T follicular helper cell (primary cell): ENCODE data around the gene DTNB.
"Not testable (repeated sequence)": the region's sequence is repeated elsewhere in the genome, so short reads cannot be mapped to it uniquely, and the experiment has no call there.

Experiments
- DNase-seq: peaks from one replicate; pipeline ENCODE4 v3.0.0-alpha.2; 2020; ENCODE audit warnings: low read depth
- total RNA-seq, 2 experiments: gene quantifications; one replicate each; lab custom pipeline; 2026; lab: John Stamatoyannopoulos, UW

The DTNB gene
- 7.6 to 20.1 reads per million in 2 experiments for total RNA-seq

DNA sequence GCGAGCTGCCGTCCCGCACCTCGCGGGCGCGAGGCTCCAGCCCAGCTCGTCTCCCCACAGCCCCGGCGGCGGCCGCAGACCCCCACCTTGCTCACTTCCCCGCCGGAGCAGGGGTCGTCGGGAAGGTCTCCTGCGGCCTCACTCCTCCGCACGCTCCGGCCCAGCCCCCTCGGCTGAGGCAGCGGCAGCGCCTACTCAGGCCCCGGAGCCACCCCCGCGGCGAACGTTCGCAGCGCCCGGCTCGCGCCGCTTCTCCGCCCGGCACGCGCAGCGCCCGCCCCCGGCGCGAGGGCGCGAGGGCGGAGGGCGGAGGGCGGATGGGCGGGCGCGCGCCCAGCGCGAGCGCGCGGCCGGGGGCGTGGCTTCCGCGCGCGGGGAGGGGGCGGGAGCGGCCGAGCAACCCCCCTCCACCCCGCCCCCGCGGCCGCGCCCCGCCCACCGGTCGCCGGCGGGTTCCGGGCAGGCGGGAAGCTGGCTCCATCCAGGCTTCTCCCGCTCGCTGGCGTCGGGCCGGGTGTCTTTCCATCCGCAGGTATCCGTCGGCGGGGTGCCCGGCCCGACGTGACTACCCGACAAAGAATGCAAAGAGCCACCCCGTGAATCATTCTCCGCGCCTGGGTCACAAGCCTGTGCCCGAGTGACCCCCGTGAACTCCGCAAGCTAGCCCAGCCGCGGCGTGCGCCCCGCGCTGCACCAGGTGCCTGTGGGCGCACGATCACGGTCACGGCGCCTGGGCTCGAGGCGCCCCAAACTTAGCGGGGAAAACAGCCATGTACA is at the start of gene DTNB:
TSS of gene DTNB (minus strand) at position 278 of the 777 bp plus-strand sequence. CDS start 20,917 bp downstream, outside the sequence.
- peak; percentile 74 for DNase-seq

DNA sequence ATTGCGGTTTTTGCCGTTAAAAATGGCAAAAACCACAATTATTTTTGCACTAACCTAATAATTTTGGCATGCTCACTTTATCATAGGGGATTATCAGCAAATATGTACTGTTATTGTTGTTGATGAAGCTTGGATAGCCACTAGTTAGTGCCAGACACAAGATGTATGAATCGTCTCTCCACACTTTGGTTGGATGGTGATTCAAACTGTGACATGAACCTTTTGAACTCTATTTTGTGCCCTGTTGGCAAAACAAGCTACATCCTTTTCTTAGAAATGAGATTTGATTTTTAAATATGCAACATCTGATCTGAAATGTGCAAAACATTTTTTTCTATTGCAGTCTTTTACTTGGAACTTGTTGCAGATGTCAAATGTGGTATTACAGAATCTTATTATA is 48.8 kb upstream of the DTNB start:
- DNase-seq, result no peak

DNA sequence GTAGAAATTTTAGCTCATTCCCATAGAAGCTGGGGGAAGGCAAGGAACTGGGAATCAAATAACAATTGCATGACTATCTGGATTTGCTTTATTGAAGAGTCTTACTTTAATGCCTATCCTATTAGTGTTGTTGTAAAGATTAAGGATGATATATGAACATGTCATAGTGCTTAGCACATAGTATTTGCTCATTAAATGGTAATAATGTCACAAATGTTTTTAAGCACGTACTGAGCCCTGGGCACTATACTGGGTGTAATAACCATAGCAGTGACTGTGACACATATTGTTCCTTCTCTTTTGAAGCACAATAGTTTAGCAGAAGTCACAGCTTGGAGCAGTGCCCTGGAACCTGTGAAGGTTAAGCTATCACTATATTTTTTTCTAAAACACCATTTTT is 47.2 kb upstream of the DTNB start:
- DNase-seq, result no peak

DNA sequence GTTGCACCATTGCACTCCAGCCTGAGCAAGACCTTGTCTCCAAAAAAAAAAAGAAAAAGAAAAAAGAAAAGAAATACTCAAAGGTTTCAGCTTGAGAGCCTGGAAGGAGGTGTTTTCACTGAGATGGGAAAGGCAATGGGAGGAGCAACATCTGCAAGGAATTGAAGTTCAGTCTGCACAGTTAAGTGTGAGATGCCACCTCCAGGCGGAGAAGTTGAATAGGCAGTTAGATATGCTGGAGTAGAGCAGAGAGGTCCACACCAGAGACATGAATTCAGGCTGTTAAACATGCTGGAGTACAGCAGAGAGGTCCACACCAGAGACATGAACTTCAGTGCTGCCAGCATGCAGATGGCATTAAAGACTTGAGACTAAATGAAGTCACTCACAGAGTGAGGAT is 41.4 kb upstream of the DTNB start:
- DNase-seq, result no peak

DNA sequence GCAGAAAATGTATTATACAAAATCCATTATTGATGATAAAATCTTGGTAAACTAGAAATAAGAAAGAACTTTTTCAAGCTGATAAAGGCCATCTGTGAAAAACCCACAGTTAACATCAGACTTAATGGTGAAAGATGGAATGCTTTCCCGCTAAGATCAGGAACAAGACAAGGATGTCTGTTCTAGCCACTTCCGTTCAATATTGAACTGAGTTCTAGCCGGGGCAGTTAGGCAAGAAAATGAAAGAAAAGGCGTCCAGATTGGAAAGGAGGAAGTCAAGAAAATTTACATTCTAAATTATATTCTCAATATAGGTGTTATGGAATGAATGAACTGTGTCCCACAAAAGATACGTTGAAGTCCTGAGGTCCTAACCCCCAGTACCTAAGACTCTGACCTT is 39.1 kb upstream of the DTNB start:
- DNase-seq, result no peak

DNA sequence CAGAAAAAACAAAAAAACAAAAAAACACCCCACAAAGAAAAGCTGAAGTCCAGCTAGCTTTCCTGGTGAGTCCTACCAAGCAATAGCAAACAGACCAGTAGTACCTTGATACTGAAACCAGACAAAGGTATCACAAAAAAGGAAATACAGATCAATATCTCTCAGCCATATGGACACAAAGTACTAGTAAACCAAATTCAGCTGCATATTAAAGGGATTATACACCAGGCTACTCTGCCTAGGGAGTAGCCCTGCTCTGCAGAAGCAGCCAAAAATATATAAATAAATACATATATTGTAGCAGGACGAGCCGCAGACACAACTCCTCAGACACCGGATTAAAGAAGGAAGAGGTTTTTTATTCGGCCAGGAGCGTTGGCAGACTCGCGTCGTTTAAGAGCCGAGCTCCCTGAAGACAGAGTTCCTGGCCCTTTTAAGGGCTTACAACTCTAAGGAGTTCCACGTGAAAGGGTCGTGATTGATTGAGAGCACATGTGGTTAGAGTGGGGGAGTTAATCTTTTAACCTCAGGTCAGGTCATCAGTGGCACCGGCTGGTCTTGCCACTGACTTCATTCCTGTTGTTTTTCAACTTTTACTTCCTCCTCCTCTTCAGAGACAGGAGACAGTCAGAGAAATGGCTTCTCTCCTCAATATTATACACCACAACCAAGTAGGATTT is 38.4 kb upstream of the DTNB start:
- DNase-seq, result no peak

DNA sequence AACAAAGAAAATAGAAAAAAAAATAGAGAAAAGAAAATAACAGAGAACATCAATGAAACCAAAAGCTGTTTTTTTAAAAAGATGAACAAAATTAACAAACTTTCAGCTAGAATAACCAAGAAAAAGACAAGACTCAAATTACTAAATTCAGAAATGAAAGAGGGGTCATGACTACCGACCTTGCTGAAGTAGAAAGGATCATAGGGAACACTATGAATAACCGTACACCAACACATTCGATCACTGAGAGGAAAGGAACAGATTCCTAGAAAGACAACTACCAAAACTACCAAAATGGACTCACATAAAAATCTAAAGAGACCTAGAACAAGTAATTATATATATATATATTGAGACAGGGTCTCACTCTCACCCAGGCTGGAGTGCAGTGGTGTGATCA is 37.4 kb upstream of the DTNB start:
- DNase-seq, result no peak

DNA sequence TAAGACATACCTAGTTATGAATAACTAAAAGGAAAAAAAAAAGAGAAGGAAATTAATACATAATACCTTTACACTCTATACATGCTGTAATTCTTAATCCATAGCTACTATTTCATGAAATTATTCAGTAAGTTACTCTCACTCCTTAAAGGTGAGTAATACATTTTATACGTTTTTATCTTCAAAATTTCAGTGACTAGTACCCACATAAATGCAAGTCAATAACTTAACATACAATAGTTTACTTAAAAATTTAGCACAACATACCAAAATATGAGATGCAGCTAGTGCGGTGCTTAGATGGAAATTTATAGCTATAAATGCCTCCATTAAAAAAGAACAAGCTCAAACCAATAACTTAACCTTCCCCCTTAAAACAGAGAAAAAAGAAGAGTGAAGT is 36.0 kb upstream of the DTNB start:
- DNase-seq, result no peak

DNA sequence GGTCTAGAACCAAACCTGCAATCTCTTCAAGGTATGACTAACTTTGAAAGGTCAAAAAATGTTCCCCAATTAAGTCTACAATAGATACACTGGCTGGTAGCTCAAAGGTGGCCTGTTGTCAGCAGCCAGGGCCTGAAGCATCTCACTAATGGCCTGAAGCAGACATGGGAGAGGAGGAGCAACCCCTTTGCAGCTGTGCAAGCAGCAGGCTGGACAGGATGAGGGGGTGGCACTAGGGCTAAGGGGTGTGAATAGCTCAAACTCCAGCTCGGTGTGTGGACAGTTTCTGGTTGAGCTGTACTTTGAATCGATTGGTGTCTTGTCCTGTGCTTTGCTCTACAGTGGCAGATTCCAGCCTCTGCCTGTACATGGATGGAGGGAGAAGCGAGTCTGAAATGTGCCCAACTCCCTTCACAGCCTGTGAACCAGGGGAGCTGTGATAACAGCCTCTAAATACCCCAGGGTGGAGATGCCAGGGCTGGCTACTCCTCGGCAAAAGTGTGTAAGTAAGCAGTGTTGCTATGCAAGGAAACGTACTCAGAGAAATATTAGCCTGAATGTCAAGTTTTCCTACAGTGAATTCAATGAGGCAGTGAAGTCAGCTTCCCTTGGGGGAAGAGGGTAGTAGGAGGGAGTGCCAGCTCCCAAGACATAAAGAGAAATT is 34.7 kb upstream of the DTNB start:
- DNase-seq, result no peak

DNA sequence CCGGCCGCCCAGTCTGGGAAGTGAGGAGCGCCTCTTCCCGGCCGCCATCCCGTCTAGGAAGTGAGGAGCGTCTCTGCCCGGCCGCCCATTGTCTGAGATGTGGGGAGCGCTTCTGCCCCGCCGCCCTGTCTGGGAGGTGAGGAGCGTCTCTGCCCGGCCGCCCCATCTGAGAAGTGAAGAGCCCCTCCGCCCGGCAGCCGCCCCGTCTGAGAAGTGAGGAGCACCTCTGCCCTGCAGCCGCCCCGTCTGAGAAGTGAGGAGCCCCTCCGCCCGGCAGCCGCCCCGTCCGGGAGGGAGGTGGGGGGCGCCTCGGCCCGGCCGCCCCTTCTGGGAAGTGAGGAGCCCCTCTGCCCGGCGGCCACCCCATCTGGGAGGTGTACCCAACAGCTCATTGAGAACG is 32.2 kb upstream of the DTNB start:
- DNase-seq, result not testable (repeated sequence)

DNA sequence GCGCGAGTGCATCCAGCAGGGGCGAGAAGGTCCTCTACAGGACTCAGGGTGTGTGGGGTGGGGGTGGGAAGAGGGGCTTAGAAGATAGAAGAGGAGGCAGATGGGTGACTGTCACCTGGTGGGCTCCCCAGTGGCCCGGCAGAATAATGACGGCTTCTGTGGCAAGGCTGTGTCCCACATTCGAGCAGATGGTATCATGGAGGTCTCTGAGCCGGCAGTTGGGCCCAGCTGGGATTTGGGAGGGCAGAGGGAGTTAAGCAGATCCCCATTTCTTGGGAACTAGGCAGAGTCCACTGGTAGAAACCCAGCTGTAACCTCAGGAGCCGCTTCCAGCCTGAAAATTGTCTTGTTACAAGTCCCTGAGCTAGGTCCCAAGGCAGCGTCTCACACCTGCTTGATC is 28.4 kb upstream of the DTNB start:
- DNase-seq, result no peak

DNA sequence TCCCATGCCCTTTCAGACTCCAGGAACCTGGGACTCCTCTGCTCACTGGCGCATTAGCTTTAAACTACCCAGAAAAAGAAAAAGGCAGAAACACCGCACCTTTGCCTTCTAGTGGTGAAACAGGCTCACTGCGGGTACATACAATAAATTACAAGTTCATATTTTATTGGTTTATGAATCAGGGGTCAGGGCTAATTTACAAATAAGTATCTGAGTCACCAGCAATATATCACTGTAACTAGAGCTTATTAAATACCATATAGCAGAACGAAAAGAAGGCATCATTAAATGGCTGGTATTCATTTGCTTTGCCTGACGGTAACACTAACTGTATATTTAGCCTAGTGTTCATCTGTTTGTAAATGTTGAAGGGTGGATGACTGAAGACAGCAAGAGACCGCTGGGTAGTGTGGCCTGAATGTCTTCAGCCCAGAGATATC is 26.9 kb upstream of the DTNB start:
- DNase-seq, result peak; percentile 1

DNA sequence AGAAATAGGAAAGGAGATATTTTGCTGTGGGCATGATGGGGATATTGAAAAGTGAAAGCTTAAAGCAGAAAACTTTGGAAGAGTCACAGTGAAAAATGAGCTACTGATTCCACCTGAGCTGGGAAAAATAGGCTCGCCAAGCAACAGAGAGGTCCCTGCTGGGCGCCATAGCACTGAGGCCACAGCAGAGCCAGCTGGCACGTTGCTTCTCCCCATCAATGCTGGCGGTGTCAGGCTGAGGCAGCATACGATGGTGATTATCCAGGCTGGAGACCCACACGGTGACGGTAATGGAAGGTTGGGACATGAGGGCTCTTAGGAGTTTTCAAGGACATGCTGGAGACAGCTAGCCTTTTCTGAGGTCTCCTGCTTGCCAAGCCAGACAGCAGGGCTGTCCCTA is 25.8 kb upstream of the DTNB start:
- no peak for DNase-seq

DNA sequence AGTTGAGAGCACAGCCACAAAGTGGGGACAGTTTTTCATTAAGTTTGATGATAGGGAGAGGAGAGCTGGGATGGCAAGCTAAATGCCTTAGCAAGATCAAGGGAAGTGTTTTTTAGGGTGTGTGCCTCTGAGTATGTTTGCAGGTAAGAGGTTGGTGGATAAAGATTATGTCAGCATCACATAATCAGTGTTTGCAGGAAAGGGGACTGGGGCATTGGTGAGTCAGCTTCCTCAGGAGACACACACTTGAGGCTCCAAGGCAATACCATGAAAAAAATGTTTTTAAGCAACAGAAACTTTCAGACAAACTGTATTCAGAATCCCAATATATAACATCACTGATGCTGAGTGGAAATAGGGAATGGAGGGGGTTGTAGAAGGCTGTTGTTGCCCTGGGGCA is 25.4 kb upstream of the DTNB start:
- no peak for DNase-seq

DNA sequence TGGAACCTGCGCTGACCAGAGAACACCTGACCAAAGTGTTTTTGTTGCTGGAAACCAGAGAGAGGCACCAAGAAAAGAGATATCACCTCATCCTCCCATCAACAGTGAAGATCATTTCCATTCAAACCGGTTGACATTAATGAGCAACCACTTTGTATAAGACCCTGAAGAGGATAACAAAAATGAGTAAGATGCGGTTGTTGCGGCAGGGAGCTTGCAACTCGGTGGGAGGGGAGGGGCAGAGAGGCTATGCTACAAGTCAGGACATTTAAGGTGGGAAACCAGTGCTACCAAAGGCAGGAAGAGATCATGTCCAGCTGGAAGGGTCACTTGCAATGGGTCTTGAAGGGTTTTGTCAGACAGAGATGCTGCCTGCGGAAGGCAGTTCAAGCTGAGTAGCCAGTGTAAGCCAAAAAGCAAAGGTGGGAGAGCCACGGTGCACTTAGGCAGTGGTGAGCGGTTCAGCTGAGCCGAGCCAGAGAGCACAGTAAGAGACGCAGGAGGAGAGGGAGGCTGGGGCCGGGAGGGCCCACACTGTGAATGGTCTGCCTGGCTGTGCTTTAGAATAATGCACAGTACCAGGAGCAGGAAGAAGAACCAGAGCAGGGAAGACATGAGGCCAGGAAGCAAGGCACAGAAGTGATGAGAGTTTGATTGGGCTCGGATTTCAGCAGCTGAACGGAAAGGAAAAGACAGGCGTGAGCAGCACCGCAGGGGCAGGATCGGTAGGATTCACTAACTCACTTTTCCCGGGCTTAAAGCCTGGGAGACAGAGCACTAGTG is 24.4 kb upstream of the DTNB start:
- no peak for DNase-seq

DNA sequence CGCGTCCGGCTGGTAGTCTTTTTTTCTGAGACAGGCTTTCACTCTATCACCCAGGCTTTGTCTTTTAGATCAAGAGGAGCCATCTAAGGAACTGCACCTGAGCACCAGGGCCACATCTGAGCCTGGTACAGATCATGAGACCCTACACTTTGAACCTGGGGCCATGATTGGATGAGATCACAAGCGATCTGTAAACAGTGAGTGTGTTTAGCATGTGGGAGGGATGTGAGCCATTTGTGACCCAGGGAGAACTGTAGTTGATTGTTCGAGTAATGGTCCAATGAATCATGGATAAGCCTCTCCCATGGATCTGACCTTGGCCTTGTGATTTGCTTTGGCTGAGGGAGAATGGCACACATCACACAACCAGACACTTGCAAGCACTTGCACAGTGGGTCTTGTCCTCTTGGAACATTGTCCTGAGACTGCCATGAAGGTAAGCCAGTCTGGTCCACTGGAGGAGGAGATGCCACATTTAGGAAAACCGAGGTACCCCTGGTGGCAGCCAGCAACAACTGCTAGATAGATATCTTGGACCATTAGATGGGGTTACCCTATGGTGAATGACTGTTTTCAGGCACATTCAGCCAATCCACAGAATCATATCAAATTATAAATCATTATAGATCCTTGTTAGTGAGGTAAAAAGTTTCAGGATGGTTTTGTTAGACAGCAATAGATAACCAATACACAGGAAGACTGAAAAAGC is 19.5 kb upstream of the DTNB start:
- DNase-seq, result no peak

DNA sequence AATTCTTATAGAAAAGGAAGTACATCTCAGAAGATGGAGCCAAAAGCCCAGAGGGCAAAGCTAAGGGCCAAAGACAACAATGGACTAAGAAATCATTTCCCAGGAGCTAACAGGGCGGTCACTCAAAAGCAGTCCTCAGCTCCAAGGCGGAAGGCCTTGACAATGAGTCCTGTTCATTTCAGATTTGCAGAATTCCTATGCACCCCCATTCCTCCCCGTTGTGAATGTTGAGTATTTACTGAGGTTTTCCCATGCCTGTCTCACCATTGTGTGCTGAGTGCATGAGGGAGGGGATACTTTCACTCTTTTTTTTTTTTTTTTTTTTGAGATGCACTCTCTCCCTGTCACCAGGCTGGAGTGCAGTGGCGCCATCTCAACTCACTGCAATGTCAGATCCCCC is 18.8 kb upstream of the DTNB start:
- no peak for DNase-seq

DNA sequence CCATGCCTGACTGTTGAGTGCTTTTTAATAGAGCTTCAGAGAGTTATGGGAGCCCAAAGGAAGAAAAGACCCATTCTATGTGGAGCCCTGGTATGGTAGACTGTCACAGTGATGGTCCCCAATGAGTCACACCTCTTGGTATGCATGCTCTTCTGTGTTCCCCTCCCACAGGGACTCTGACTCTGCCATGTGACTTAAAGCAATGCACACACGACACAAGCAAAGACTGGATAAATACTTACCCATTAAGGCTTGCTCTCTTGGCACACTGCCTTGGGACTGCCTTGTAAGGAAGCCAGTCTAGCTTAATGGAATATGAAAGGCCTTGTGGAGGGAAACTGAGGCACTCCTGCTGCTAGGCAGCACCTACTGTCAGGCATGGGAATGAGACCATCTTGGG is 16.7 kb upstream of the DTNB start:
- no peak for DNase-seq

DNA sequence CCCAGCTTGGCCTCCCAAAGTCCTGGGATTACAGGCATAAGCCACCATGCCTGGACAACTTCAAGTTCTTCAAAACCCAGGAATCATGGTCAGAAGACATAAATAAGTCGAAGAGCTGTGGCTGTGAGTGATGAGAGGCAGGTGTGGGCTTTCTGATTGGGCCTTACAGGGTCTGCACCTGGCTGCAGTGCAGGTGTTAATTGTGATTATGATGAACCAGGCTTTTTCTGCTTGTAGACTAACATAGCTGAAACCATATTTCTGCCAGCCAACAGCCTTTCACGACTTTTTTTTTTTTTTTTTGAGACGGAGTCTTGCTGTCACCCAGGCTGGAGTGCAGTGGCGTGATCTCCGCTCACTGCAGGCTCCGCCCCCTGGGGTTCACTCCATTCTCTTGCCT is 14.9 kb upstream of the DTNB start:
- DNase-seq, result no peak

DNA sequence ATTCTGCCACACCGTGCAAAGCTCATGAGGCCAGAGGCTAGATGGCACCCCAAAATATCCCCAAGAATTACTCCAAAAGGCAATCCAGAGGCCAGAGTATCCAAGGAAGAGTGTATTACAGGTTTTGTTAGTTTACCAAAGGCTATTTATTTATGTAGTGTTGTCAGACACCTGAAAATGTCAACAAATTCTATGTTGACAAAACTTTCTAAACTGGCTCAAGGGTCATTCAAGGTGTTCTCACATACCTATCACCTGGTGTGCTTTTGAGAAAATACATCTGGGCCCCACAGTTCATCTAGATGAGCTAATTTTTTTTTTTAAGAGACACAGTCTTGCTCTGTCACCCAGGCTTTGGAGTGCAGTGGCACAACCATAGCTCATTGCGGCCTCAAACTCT is 12.4 kb upstream of the DTNB start:
- DNase-seq, result no peak
